Esophagus muscularis mucosa (tissue), 4 donors: Measurements from ENCODE around the gene EP400. TPM values are rescaled to one million over a fixed set of nuclear protein-coding genes. Genes with fewer than 3 reads are reported as not detected.

ENCODE experiments used
- DNase-seq: peaks from one replicate; pipeline ENCODE4 v3.0.0-alpha.2; 2017; ENCODE audit errors: extremely low spot score
- H3K27ac ChIP-seq, 4 donors: fragments of 200-600 bp; sonication (generic); replicated peaks in 1 of 4; 1 replicate in 3 of 4; 2 replicates in 1 of 4; pipeline ENCODE4 v1.5.1; 2016 to 2019; ENCODE audit warnings: mild to moderate bottlenecking in 1 of 4
- H3K27me3 ChIP-seq, 4 donors: fragments of 200-600 bp; sonication (generic); one replicate each; pipeline versions ENCODE4 v1.5.1 to v1.6.0; 2016 to 2019
- H3K36me3 ChIP-seq, 4 donors: fragments of 200-600 bp; sonication (generic); one replicate each; pipeline ENCODE4 v1.5.1; 2016 to 2019
- H3K4me1 ChIP-seq, 4 donors: fragments of 200-600 bp; sonication (generic); one replicate each; pipeline ENCODE4 v1.5.1; 2016 to 2019
- H3K4me3 ChIP-seq, 4 donors: fragments of 200-600 bp; sonication (generic); 1 replicate in 2 of 4; 2 replicates in 2 of 4; pipeline ENCODE4 v1.5.1; 2016 to 2019; ENCODE audit warnings: mild to moderate bottlenecking in 4 of 4, moderate library complexity in 1 of 4
- H3K9me3 ChIP-seq, 4 donors: fragments of 200-600 bp; sonication (generic); 1 replicate in 3 of 4; 2 replicates in 1 of 4; pipeline ENCODE4 v1.5.1; 2016 to 2019
- CTCF ChIP-seq, 3 experiments: fragments of 200-600 bp in 2 of 3; fragments of 450-650 bp in 1 of 3; sonication (generic) in 2 of 3; IDR thresholded peaks; one replicate each; pipeline ENCODE4 v1.5.1; 2017 to 2019; ENCODE audit warnings: antibody characterized with exemption in 3 of 3, mild to moderate bottlenecking in 2 of 3, moderate library complexity in 1 of 3
- EP300 ChIP-seq: sonication (generic); formaldehyde crosslinking; IDR thresholded peaks from one replicate; pipeline ENCODE4 v1.6.1; 2017; ENCODE audit warnings: antibody characterized with exemption
- POLR2A ChIP-seq: fragments of 450-650 bp; IDR thresholded peaks from one replicate; pipeline ENCODE4 v1.6.1; 2017; ENCODE audit warnings: antibody characterized with exemption, moderate library complexity, mild to moderate bottlenecking, low read depth
- POLR2AphosphoS5 ChIP-seq, 2 donors: sonication (generic); formaldehyde crosslinking; IDR thresholded peaks; one replicate each; pipeline ENCODE4 v1.6.1; 2017; ENCODE audit warnings: antibody characterized with exemption in 2 of 2
- WGBS: methylation state at CpG from one replicate; pipeline ENCODE4 v1.1.5; 2018; 5-methylcytosine and 5-hydroxymethylcytosine counted together
- intact Hi-C: fragments of 100-400 bp; cut with DNase I; formaldehyde crosslinking; loops from one replicate; pipeline ENCODE4 v1.15.1; 2023
- total RNA-seq, 4 donors: library from RNA; depleted of rRNA; stranded (reverse); fragments of >200 nt; gene quantifications; one replicate each; pipeline versions ENCODE4 v1.1.0 to v1.2.1, GENCODE V29; 2016

Gene EP400
- total RNA-seq, 4 donors from 2014 or later, result 16.9 to 31.1 (median 22.4) TPM

- H3K4me3 ChIP-seq, result no peak overlapping the region
- no peaks in the 10 kb centered on the region for H3K9me3 ChIP-seq
- H3K27ac ChIP-seq, result no peak overlapping the region
- TF ChIP-seq POLR2A (no peak), POLR2AphosphoS5 (IDR thresholded peaks at IDR 0.05) (no peak), EP300 (no peak), CTCF (IDR thresholded peaks at IDR 0.05) (no peak)
- H3K4me1 ChIP-seq, result no peaks in the 10 kb centered on the region
- intact Hi-C loops, result no loop called here
- no peaks in the 10 kb centered on the region for H3K27me3 ChIP-seq
- no peak for DNase-seq
- WGBS, result 93% methylated on average over 32 of the region's 32 CpGs
- peaks cover 66 to 98% (median 88%) of the 10 kb centered on the region in 4 donors for H3K36me3 ChIP-seq
Measured at GRCh38 chr12:132052196-132052932, 102.6 kb downstream of the EP400 start.

- TF ChIP-seq POLR2A (no peak), CTCF (IDR thresholded peaks at IDR 0.05) (no peak), POLR2AphosphoS5 (IDR thresholded peaks at IDR 0.05) (no peak), EP300 (no peak)
- no peak for DNase-seq
- intact Hi-C loops, result no loop called here
- no peaks in the 10 kb centered on the region for H3K27me3 ChIP-seq
- H3K27ac ChIP-seq, result no peak overlapping the region
- H3K4me3 ChIP-seq, result no peak overlapping the region
- H3K9me3 ChIP-seq, result no peaks in the 10 kb centered on the region
- H3K4me1 ChIP-seq, result no peaks in the 10 kb centered on the region
- peaks cover 76 to 100% (median 91%) of the 10 kb centered on the region in 4 donors for H3K36me3 ChIP-seq
- WGBS, result 95% methylated on average over 18 of the region's 27 CpGs
Measured at GRCh38 chr12:132053338-132054330, 103.9 kb downstream of the EP400 start.

- H3K27ac ChIP-seq, result no peak overlapping the region
- no peak overlapping the region for H3K4me3 ChIP-seq
- TF ChIP-seq POLR2AphosphoS5 (IDR thresholded peaks at IDR 0.05), result no peak
- no peak for TF ChIP-seq EP300
- TF ChIP-seq CTCF (IDR thresholded peaks at IDR 0.05), result no peak
- TF ChIP-seq POLR2A, result no peak
- DNase-seq, result no peak
- no peaks in the 10 kb centered on the region for H3K4me1 ChIP-seq
- intact Hi-C loops, result no loop called here
- H3K9me3 ChIP-seq, result no peaks in the 10 kb centered on the region
- H3K27me3 ChIP-seq, result no peaks in the 10 kb centered on the region
- peaks cover 72 to 99% (median 83%) of the 10 kb centered on the region in 4 donors for H3K36me3 ChIP-seq
- WGBS, result 93% methylated on average over 12 of the region's 12 CpGs
Measured at GRCh38 chr12:132054983-132055382, 105.2 kb downstream of the EP400 start.

GRCh38 chr12:132055535-132056096 is 105.9 kb downstream of the EP400 start:
- Histone ChIP-seq H3K36me3 (peaks cover 66 to 99% (median 76%) of the 10 kb centered on the region in 4 donors), H3K27ac (no peak overlapping the region), H3K4me1 (no peaks in the 10 kb centered on the region), H3K4me3 (no peak overlapping the region), H3K27me3 (no peaks in the 10 kb centered on the region), H3K9me3 (no peaks in the 10 kb centered on the region)
- no peak for DNase-seq
- whole genome bisulfite sequencing, result 85% methylated on average over 10 of the region's 11 CpGs
- intact Hi-C loops, result no loop called here
- no peak for TF ChIP-seq CTCF (IDR thresholded peaks at IDR 0.05)
- TF ChIP-seq POLR2A, result no peak
- TF ChIP-seq POLR2AphosphoS5 (IDR thresholded peaks at IDR 0.05), result no peak
- no peak for TF ChIP-seq EP300
